Ovary (tissue), 3 donors: ENCODE measurements around the gene RASA3.

Experiments
- EP300 ChIP-seq: sonication (generic); formaldehyde crosslinking; IDR thresholded peaks from one replicate; pipeline ENCODE4 v1.6.1; 2017; ENCODE audit warnings: antibody characterized with exemption
- TF ChIP-seq, protein P1 (sequence below), 3 donors: fragments of 450-650 bp in 2 of 3; fragments of 200-600 bp in 1 of 3; IDR thresholded peaks; one replicate each; pipeline versions ENCODE4 v1.5.1 to v1.8.0; 2016 to 2022; ENCODE audit warnings: antibody characterized with exemption in 3 of 3, mild to moderate bottlenecking in 1 of 3
- donor health status: DM: no; HTN: no; CAD: no.

GRCh38 chr13:114118511-114119123 lies 13.8 kb downstream of the RASA3 start:
- TF ChIP-seq, protein P1, sequence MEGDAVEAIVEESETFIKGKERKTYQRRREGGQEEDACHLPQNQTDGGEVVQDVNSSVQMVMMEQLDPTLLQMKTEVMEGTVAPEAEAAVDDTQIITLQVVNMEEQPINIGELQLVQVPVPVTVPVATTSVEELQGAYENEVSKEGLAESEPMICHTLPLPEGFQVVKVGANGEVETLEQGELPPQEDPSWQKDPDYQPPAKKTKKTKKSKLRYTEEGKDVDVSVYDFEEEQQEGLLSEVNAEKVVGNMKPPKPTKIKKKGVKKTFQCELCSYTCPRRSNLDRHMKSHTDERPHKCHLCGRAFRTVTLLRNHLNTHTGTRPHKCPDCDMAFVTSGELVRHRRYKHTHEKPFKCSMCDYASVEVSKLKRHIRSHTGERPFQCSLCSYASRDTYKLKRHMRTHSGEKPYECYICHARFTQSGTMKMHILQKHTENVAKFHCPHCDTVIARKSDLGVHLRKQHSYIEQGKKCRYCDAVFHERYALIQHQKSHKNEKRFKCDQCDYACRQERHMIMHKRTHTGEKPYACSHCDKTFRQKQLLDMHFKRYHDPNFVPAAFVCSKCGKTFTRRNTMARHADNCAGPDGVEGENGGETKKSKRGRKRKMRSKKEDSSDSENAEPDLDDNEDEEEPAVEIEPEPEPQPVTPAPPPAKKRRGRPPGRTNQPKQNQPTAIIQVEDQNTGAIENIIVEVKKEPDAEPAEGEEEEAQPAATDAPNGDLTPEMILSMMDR (IDR thresholded peaks at IDR 0.05), result no peak
- no peak for TF ChIP-seq EP300
